Suprapubic skin (tissue), 4 donors: ENCODE results near the gene SCARB1. TPM values are rescaled to one million over a fixed set of nuclear protein-coding genes. Genes with fewer than 3 reads are reported as not detected.
A peak's percentile ranks its signal among the peaks of the same experiment; 100 is the strongest.

Source experiments
- DNase-seq, 2 donors: peaks; one replicate each; pipeline ENCODE4 v3.0.0-alpha.2; 2019; ENCODE audit warnings: low spot score in 2 of 2
- H3K27ac ChIP-seq: fragments of 200-600 bp; sonication (generic); one replicate; pipeline ENCODE4 v1.5.1; 2019
- H3K27me3 ChIP-seq: fragments of 200-600 bp; sonication (generic); one replicate; pipeline ENCODE4 v1.5.1; 2019
- H3K36me3 ChIP-seq: fragments of 200-600 bp; sonication (generic); one replicate; pipeline ENCODE4 v1.5.1; 2019
- H3K4me1 ChIP-seq: fragments of 200-600 bp; sonication (generic); one replicate; pipeline ENCODE4 v1.5.1; 2019
- H3K4me3 ChIP-seq: fragments of 200-600 bp; sonication (generic); one replicate; pipeline ENCODE4 v1.5.1; 2019; ENCODE audit warnings: mild to moderate bottlenecking
- H3K9me3 ChIP-seq: fragments of 200-600 bp; sonication (generic); one replicate; pipeline ENCODE4 v1.5.1; 2019
- EP300 ChIP-seq: sonication (generic); formaldehyde crosslinking; IDR thresholded peaks from one replicate; pipeline ENCODE4 v1.6.1; 2017; ENCODE audit warnings: antibody characterized with exemption
- POLR2A ChIP-seq, 2 donors: fragments of 450-650 bp; IDR thresholded peaks; one replicate each; pipeline ENCODE4 v1.6.1; 2017; ENCODE audit warnings: antibody characterized with exemption in 2 of 2, mild to moderate bottlenecking in 2 of 2, moderate library complexity in 2 of 2
- POLR2AphosphoS5 ChIP-seq, 3 donors: sonication (generic); formaldehyde crosslinking; IDR thresholded peaks; one replicate each; pipeline ENCODE4 v1.6.1; 2017; ENCODE audit warnings: antibody characterized with exemption in 3 of 3
- WGBS: methylation state at CpG from one replicate; pipeline ENCODE4 v1.1.5; 2018; 5-methylcytosine and 5-hydroxymethylcytosine counted together
- total RNA-seq, 4 donors: library from RNA; depleted of rRNA; stranded (reverse); fragments of >200 nt; gene quantifications; one replicate each; pipeline ENCODE4 v1.1.0, GENCODE V29; 2016
- TF ChIP-seq, protein P1 (sequence below), 2 donors: fragments of 200-600 bp in 1 of 2; fragments of 450-650 bp in 1 of 2; sonication (generic) in 1 of 2; IDR thresholded peaks; one replicate each; pipeline ENCODE4 v1.5.1; 2016 to 2019; ENCODE audit warnings: antibody characterized with exemption in 2 of 2, mild to moderate bottlenecking in 1 of 2, moderate library complexity in 1 of 2

The SCARB1 gene
- total RNA-seq, 4 donors from 2014 or later: 25.6 to 38.1 (median 29.0) TPM

DNA sequence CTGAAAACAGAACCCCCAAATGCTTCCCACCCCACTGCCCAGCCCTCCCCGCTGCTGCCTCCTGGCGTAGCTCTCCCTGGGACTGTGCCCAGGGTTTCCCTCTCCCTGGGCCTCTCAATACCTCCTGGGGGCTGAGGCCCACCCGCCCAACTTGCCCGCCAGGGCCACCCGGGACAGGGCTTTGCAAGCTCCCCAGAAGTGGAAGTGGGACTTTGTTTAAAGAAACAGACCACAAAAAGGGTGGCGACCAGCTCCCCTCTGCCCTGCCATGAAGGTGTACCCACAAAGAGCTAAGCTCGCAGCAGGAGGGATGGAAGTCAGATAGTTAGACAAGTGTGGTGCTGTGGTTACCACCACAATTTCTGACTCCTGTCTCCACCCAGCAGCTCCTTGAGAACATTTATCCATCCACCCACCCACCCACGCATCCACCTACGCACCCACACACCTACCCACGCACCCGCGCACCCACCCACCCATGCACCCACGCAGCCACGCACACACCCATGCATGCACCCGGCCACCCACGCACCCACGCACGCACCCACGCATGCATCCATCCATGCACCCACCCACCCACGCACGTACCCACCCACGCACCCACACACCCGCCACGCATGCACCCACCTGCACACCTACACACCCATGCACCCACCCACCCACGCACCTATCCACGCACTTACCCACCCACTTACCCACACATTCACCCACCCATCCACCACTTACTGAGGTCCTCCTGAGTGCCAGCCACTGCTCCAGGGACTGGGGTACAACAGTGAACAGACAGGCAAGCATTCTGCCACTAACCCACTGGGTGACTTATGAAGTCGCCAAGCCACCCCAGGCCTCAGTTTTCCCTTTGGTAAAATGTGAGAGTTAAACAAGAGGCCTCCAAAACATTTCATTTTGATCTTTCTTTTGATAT is 127.3 kb downstream of the SCARB1 start:
- no peaks in the 10 kb centered on the region for H3K4me1 ChIP-seq
- 81% methylated on average over 24 of the region's 27 CpGs for WGBS
- TF ChIP-seq, protein P1, sequence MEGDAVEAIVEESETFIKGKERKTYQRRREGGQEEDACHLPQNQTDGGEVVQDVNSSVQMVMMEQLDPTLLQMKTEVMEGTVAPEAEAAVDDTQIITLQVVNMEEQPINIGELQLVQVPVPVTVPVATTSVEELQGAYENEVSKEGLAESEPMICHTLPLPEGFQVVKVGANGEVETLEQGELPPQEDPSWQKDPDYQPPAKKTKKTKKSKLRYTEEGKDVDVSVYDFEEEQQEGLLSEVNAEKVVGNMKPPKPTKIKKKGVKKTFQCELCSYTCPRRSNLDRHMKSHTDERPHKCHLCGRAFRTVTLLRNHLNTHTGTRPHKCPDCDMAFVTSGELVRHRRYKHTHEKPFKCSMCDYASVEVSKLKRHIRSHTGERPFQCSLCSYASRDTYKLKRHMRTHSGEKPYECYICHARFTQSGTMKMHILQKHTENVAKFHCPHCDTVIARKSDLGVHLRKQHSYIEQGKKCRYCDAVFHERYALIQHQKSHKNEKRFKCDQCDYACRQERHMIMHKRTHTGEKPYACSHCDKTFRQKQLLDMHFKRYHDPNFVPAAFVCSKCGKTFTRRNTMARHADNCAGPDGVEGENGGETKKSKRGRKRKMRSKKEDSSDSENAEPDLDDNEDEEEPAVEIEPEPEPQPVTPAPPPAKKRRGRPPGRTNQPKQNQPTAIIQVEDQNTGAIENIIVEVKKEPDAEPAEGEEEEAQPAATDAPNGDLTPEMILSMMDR (IDR thresholded peaks at IDR 0.05): no peak
- no peak overlapping the region for H3K27ac ChIP-seq
- H3K9me3 ChIP-seq: no peaks in the 10 kb centered on the region
- H3K36me3 ChIP-seq: no peaks in the 10 kb centered on the region
- peak overlapping the region; percentile 4 for H3K4me3 ChIP-seq
- DNase-seq: no peak
- H3K27me3 ChIP-seq: no peaks in the 10 kb centered on the region

DNA sequence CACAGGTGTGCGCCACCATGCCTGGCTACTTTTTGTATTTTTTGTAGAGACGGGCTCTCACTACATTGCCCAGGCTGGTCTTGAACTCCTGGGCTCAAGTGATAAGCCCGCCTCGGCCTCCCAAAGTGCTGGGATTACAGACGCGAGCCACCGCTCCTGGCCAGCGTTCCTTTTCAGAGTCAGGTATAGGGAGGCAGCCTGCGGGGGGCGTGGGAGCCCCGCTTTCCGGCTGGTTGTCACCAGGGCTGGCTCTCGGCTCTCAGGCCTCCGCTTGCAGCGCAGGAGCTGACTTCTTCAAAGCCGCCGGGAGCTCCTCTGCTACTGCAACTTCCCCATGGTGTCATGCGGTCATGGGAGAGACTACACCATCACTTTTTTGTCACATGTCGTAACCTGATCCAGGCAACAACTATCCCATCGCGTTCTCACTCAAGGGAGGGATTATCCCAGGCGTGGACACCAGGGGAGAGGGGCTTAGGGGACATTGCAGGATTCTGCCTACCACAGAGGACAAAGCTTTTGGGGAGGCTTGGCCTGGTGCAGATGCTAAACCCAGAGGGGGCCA is 129.4 kb downstream of the SCARB1 start:
- Histone ChIP-seq H3K27ac (no peak overlapping the region), H3K4me3 (no peak overlapping the region), H3K36me3 (no peaks in the 10 kb centered on the region), H3K9me3 (no peaks in the 10 kb centered on the region), H3K27me3 (no peaks in the 10 kb centered on the region), H3K4me1 (no peaks in the 10 kb centered on the region)
- no peak for TF ChIP-seq POLR2A (IDR thresholded peaks at IDR 0.05)
- TF ChIP-seq, protein P1 (IDR thresholded peaks at IDR 0.05): no peak
- TF ChIP-seq EP300: no peak
- TF ChIP-seq POLR2AphosphoS5 (IDR thresholded peaks at IDR 0.05): no peak
- WGBS: 92% methylated on average over 22 of the region's 22 CpGs
- no peak for DNase-seq

DNA sequence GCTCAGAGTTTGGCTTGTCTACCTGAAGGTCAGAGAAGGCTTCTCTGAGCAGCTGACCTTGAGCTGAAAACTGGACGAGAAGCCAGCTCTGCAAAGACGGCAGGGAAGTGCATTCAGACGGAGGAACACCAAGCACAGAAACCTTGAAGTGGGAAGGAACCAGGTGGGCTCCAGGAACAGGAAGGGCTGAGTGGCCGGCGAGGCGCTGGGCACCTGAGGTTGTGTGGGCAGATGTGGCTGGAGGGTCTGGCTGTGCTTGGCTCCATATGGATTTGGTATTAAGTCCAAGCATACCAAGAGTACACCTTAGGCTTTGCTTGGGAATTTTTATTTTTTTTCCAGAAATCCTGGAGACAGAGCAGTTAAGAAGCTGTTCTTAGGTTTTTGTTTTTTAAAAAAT is 130.6 kb downstream of the SCARB1 start:
- Histone ChIP-seq H3K36me3 (no peaks in the 10 kb centered on the region), H3K9me3 (no peaks in the 10 kb centered on the region), H3K4me1 (no peaks in the 10 kb centered on the region), H3K27ac (no peak overlapping the region), H3K27me3 (no peaks in the 10 kb centered on the region), H3K4me3 (no peak overlapping the region)
- DNase-seq: no peak
- 91% methylated on average over 6 of the region's 6 CpGs for WGBS
- TF ChIP-seq, protein P1 (IDR thresholded peaks at IDR 0.05): no peak
- TF ChIP-seq POLR2A (IDR thresholded peaks at IDR 0.05): no peak
- TF ChIP-seq EP300: no peak
- no peak for TF ChIP-seq POLR2AphosphoS5 (IDR thresholded peaks at IDR 0.05)

DNA sequence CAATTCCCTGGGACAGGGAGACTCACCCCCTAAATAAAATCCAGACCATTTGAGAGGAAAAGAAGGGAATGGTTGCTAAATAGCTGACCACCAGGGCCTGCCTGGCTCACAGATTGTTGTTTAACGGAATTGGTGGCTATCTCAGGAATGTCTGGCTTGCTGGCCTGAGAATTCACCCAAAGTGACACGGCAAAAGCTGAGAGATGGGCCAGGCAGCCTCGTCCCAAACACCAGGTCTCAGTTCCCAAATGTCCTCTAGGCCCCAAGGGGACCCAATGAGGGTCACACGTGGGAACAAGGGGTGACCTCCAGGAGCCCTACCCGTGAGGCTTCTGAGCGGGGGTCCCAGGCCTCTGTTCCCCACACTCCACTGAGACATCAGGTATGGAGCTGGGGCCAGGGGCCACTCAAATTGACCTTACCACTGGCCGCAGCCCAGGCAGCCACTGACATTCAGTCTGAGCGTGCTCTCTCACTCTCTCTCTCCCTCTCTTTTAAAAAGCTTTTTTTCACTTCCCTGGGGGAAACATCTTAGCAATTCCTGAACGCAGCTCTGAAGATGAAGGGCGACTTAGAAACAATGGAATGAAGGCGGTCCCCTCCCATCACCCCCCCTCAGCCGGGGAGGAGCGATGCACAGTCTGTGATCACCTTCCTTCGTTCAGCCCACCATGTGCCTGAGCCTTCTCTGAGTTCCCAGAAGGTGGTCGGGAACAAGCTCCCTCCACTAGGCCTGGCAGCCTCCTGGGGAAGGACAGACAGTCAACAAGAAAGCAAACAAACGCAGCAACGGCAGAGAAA is 131.2 kb downstream of the SCARB1 start:
- H3K4me1 ChIP-seq: peaks cover 5% of the 10 kb centered on the region
- no peak for TF ChIP-seq POLR2AphosphoS5 (IDR thresholded peaks at IDR 0.05)
- TF ChIP-seq EP300: no peak
- TF ChIP-seq, protein P1 (IDR thresholded peaks at IDR 0.05): no peak
- no peak for TF ChIP-seq POLR2A (IDR thresholded peaks at IDR 0.05)
- no peak overlapping the region for H3K4me3 ChIP-seq
- no peaks in the 10 kb centered on the region for H3K27me3 ChIP-seq
- H3K27ac ChIP-seq: no peak overlapping the region
- WGBS: 86% methylated on average over 17 of the region's 17 CpGs
- DNase-seq: no peak
- H3K36me3 ChIP-seq: no peaks in the 10 kb centered on the region
- no peaks in the 10 kb centered on the region for H3K9me3 ChIP-seq

DNA sequence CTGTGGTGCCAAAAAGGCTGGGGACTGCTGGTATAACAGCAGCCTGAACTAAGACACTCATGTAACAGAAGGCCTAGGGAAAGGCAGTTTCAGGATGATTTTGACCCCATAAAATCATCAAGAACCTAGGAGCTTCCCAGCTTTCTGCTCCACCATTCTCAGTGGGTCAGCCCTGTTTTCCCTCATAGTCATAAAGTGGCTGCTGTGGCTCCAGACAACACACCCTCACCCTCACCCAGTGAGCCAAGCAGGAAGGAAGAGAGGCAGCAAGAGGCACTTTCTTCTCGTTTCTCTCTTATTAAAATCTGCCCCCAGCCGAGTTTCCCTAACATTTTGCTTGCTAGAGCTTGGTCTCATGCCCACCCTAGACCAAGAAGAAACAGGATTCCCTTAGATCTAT is 131.8 kb downstream of the SCARB1 start:
- no peak for TF ChIP-seq POLR2A (IDR thresholded peaks at IDR 0.05)
- TF ChIP-seq, protein P1 (IDR thresholded peaks at IDR 0.05): no peak
- Histone ChIP-seq H3K36me3 (no peaks in the 10 kb centered on the region), H3K27ac (no peak overlapping the region), H3K27me3 (no peaks in the 10 kb centered on the region), H3K4me1 (peaks cover 11% of the 10 kb centered on the region), H3K4me3 (no peak overlapping the region), H3K9me3 (no peaks in the 10 kb centered on the region)
- WGBS: 94% methylated on average over 2 of the region's 2 CpGs
- no peak for DNase-seq
